22Rv1 (cell line): Measurements from ENCODE around the gene GAA.
"Not testable (repeated sequence)": the region's sequence is repeated elsewhere in the genome, so short reads cannot be mapped to it uniquely, and the experiment has no call there.

Experiments used
- H3K27ac ChIP-seq: fragments of 450-650 bp; 2 replicates; pipeline ENCODE4 v1.5.1; 2017
- ZFX ChIP-seq: fragments of 450-650 bp; IDR thresholded peaks from 2 replicates; pipeline ENCODE4 v1.6.1; 2017; ENCODE audit warnings: antibody characterized with exemption, borderline replicate concordance
- TF ChIP-seq, protein P1 (sequence below): fragments of 450-650 bp; IDR thresholded peaks from 2 replicates; pipeline ENCODE4 v1.5.1; 2017; ENCODE audit warnings: mild to moderate bottlenecking

GAA gene

DNA sequence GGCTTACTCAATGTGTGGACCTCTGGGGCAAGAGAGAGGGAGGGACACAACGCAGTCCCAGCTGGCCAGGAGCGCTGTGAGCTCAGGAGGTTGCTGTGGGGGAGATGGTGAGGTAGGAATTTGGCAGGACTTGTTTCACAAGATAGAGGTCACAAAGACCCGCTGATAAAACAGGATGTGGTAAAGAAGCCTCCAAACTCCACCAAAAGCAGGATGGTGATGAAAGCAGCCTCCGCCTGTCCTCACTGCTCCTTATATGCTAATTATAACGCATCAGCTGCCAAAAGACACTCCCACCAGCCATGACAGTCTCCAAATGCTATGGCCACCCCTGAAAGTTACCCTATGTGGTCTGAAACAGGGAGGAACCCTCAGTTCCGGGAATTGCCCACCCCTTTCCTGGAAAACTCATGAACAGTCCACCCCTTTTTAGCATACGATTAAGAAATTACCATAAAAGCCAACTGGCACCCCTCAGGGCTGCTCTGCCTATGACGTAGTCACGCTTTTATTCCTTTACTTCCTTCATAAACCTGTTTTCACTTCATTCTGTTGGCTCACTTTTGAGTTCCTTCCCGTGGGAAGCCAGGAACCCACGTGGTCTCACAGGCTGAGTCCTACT, 50.8 kb downstream of the GAA start:
- no peak for TF ChIP-seq ZFX
- TF ChIP-seq, protein P1, sequence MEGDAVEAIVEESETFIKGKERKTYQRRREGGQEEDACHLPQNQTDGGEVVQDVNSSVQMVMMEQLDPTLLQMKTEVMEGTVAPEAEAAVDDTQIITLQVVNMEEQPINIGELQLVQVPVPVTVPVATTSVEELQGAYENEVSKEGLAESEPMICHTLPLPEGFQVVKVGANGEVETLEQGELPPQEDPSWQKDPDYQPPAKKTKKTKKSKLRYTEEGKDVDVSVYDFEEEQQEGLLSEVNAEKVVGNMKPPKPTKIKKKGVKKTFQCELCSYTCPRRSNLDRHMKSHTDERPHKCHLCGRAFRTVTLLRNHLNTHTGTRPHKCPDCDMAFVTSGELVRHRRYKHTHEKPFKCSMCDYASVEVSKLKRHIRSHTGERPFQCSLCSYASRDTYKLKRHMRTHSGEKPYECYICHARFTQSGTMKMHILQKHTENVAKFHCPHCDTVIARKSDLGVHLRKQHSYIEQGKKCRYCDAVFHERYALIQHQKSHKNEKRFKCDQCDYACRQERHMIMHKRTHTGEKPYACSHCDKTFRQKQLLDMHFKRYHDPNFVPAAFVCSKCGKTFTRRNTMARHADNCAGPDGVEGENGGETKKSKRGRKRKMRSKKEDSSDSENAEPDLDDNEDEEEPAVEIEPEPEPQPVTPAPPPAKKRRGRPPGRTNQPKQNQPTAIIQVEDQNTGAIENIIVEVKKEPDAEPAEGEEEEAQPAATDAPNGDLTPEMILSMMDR = no peak

DNA sequence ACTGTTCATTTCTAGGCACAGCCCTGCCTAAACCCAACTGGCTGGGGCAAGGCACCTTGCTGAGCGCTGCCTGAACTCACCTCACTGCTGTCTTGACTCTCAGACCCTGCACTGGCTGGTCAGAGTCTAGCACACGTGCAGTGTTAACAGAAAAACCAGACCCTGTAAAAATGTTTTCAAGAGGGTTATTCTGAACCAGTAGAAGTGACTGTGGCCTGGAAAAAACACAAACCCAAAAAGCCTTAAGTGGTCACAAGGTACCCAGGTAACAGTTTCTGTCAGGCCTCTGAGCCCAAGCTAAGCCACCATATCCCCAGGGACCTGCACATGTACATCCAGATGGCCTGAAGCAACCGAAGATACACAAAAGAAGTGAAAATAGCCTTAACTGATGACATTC, 51.6 kb downstream of the GAA start:
- TF ChIP-seq ZFX = no peak
- TF ChIP-seq, protein P1 = no peak
- no peak overlapping the region for H3K27ac ChIP-seq

More for the DNA sequence above, 50.8 kb downstream of the GAA start:
- H3K27ac ChIP-seq = no peak overlapping the region

DNA sequence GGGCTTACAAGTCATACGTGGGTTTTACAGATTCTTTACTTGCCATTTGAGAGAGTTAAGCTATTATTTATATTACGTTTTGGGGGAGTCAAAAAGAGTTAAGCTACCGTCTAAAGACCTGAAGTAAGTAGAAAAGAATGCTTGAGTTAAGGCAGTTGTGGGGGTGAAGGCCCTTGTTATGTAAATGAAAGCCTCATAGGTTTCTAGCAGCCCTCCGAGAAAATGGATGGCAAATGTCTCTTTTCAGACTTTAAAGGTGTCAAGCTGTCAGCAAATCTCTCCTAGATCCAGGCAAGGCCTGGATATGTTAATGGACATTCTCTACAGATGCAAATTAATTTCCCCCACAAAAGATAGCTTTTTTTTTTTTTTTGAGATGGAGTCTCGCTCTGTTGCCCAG, 52.8 kb downstream of the GAA start:
- H3K27ac ChIP-seq = no peak overlapping the region
- TF ChIP-seq, protein P1 = no peak
- TF ChIP-seq ZFX = no peak

DNA sequence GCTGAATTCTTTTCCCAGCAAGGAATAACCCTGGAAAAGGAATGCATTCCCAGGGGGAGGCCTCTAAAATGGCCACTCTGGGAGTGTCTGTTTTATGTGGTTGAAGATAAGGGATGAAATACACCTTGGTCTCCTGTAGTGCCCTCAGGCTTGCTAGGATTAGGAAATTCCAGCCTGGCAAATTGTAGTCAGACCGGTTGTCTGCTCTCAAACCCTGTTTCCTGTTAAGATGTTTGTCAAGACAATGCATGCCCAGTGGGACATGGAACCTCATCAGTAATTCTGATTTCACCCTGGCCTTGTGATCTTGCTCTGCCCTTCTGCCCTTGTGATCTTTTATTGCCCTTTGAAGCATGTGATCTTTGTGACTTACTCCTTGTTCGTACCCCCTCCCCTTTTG, 54.2 kb downstream of the GAA start:
- H3K27ac ChIP-seq = not testable (repeated sequence)

DNA sequence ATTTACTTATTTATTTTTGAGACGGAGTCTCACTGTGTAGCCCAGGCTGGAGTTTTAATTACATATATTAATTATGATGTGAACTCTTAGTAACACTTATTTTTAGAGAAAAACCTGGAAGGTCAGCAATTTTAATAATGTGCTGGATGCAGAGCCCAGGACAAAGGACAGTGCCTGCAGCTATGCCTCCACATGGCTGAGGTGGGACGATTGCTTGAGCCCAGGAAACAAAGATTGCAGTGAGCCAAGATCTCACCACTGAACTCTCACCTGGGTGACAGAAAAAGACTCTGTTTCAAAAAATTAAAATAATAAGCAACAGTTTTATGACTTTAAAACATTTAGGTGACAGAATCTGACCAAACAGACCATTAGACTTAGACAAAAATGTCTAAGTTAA, 57.5 kb downstream of the GAA start:
- no peak for TF ChIP-seq ZFX
- H3K27ac ChIP-seq = no peak overlapping the region

DNA sequence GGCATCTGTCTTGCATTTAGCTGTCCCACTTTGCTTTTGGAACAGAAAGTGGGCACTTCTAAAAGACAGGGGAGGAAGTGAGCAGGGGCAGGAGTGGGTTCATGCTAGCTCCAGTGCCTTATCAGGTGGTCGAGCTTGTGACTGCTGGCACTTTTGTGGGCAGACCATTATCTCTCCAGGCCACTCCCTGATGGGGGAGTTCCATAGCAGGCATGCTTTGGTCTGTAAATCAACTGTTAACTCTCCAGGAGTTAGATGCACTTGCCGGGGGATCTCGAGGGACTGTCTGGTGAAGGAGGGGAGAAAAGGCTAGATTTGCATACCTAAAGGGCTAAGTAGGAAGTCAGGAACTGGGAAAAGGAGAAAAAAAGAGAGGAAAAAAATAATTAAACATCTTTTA, 59.2 kb downstream of the GAA start:
- H3K27ac ChIP-seq = no peak overlapping the region
- TF ChIP-seq, protein P1 = no peak
- TF ChIP-seq ZFX = no peak

DNA sequence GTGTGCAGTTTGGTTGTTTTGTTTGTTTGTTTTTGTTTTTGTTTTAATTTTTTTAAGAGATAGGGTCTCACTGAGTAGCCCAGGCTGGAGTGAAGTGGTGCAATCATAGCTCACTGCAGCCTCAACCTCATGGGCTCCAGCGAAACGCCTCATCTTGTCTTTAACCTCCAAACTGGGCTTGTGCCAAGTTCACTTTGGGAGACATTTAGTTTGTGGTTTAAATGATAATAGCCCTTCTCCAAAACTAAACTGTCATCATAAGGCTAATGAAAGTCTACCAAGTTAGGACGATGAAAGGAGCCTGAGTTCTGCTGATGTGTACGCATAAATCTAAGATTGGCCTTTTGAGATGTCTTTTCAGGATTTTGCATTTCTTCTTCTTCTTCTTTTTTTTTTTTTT, 62.0 kb downstream of the GAA start:
- TF ChIP-seq, protein P1 = no peak
- no peak for TF ChIP-seq ZFX
- H3K27ac ChIP-seq = no peak overlapping the region

DNA sequence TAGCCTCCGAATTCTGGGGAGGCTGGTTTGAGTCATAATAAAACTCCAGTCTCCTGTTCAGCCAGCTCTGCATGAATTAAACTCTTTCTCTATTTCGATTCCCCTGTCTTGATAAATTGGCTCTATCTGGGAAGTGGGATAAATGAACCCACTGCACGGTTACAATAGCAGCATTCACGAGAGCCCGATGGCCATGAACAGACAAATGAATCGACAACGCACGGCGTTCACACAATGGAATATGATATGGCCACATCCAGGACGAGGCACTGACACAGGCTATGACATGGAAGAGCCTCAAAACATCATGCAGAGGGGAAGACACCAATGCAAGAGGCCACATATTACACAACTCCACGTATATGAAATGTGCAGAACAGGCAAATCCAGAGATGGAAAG, 62.8 kb downstream of the GAA start:
- TF ChIP-seq ZFX = no peak
- TF ChIP-seq, protein P1 = no peak
- H3K27ac ChIP-seq = no peak overlapping the region
